Neural progenitor cell (in vitro differentiated cells): ENCODE data around the gene SYT7.

Source experiments
- CTCF ChIP-seq: fragments of 200-600 bp; sonication (generic); IDR thresholded peaks from 2 replicates; pipeline ENCODE4 v1.5.1; 2017; ENCODE audit warnings: antibody characterized with exemption, mild to moderate bottlenecking
- EZH2 ChIP-seq: fragments of 200-600 bp; sonication (generic); IDR thresholded peaks from 2 replicates; pipeline ENCODE4 v1.6.1; 2017; ENCODE audit warnings: antibody characterized with exemption, mild to moderate bottlenecking, moderate library complexity
- EZH2phosphoT487 ChIP-seq: fragments of 200-600 bp; sonication (generic); IDR thresholded peaks from 2 replicates; pipeline ENCODE4 v1.6.1; 2017; ENCODE audit warnings: antibody characterized with exemption

GRCh38 chr11:61497473-61497872, 83.4 kb downstream of the SYT7 start:
- TF ChIP-seq CTCF: no peak
- no peak for TF ChIP-seq EZH2
- TF ChIP-seq EZH2phosphoT487: no peak
